GM12878 (cell line): Measurements from ENCODE around the gene MAMDC2. TPM values are rescaled to one million over a fixed set of nuclear protein-coding genes. Genes with fewer than 3 reads are reported as not detected.

ENCODE experiments used
- ATAC-seq: fragments of 200-7000 bp; cut with Tn5 transposase; 3 replicates; pipeline ENCODE4 v1.9.1; 2020; ENCODE audit warnings: mild to moderate bottlenecking, moderate library complexity
- BruUV-seq: library from RNA; stranded (reverse); fragments of 400-500 nt; replicated peaks from 2 replicates; lab custom pipeline; 2021; lab: Mats Ljungman, UMichigan
- CTCF ChIA-PET: fragments of 300-600 bp; sonication (Branson Sonifier 250); formaldehyde crosslinking; extraction: SDS; loops from one replicate; lab custom pipeline; 2021; ENCODE audit warnings: inconsistent platforms; lab: Yijun Ruan, JAX
- POLR2A ChIA-PET: fragments of 350-600 bp; formaldehyde crosslinking; extraction: SDS; loops from one replicate; lab custom pipeline; 2021; ENCODE audit warnings: inconsistent platforms; lab: Charles Lee
- RAD21 ChIA-PET: fragments of 300-600 bp; sonication (Branson Sonifier 250); formaldehyde crosslinking; loops from one replicate; lab custom pipeline; 2023; ENCODE audit warnings: antibody characterized with exemption; ENCODE audit not compliant: unreplicated experiment; lab: Charles Lee
- SMC1A ChIA-PET: fragments of 300-600 bp; sonication (Branson Sonifier 250); formaldehyde crosslinking; loops from one replicate; lab custom pipeline; 2023; ENCODE audit not compliant: unreplicated experiment, uncharacterized antibody; lab: Charles Lee
- DNase-seq: peaks from one replicate; pipeline ENCODE4 v3.0.0-alpha.2; 2011; ENCODE audit warnings: low read depth, low spot score
- FAIRE-seq: peaks from 3 replicates; lab custom pipeline; 2011; peaks lifted over from hg19 to GRCh38; lab: Jason Lieb, UNC
- H2AFZ ChIP-seq: 2 replicates; pipeline ENCODE4 v1.6.0; 2011; ENCODE audit warnings: low read depth, low read length, control low read depth; ENCODE audit not compliant: control insufficient read depth
- H3K27ac ChIP-seq: 2 replicates; pipeline ENCODE4 v1.5.1; 2011; ENCODE audit warnings: control low read depth; ENCODE audit not compliant: control insufficient read depth, insufficient read depth
- H3K27me3 ChIP-seq, 2 experiments: replicated peaks in 1 of 2; 2 replicates each; pipeline versions ENCODE4 v1.6.0 to v1.6.1; 2011; ENCODE audit warnings: low read length in 1 of 2; ENCODE audit not compliant: control insufficient read depth in 2 of 2, insufficient read depth in 2 of 2
- H3K36me3 ChIP-seq, 2 experiments: 2 replicates each; pipeline ENCODE4 v1.5.1; 2011; ENCODE audit warnings: low read length in 1 of 2; ENCODE audit not compliant: control insufficient read depth in 2 of 2, insufficient read depth in 2 of 2
- H3K4me1 ChIP-seq: 2 replicates; pipeline ENCODE4 v1.6.1; 2011; ENCODE audit warnings: mild to moderate bottlenecking, low read length, moderate library complexity, mixed read lengths; ENCODE audit not compliant: control insufficient read depth, insufficient read depth
- H3K4me2 ChIP-seq: 2 replicates; pipeline ENCODE4 v1.6.0; 2011; ENCODE audit warnings: control low read depth; ENCODE audit not compliant: control insufficient read depth, insufficient read depth
- H3K4me3 ChIP-seq: fragments of 200-600 bp; sonication (generic); 2 replicates; pipeline ENCODE4 v1.5.1; 2016
- H3K79me2 ChIP-seq: 2 replicates; pipeline ENCODE4 v1.6.0; 2011; ENCODE audit warnings: low read length; ENCODE audit not compliant: control insufficient read depth, insufficient read depth
- H3K9ac ChIP-seq: 2 replicates; pipeline ENCODE4 v1.8.0; 2011; ENCODE audit warnings: low read length, control low read depth, mixed read lengths; ENCODE audit not compliant: control insufficient read depth, insufficient read depth
- H3K9me3 ChIP-seq: replicated peaks from 3 replicates; pipeline ENCODE4 v1.5.1; 2011; ENCODE audit warnings: mild to moderate bottlenecking, low read length; ENCODE audit not compliant: control insufficient read depth, insufficient read depth
- H4K20me1 ChIP-seq: 2 replicates; pipeline ENCODE4 v1.6.0; 2011; ENCODE audit not compliant: control insufficient read depth, insufficient read depth
- ASH2L ChIP-seq: fragments of 300-600, 200-600 bp; sonication (generic); IDR thresholded peaks from 2 replicates; pipeline ENCODE4 v1.6.1; 2017; ENCODE audit warnings: low read depth, mild to moderate bottlenecking, borderline replicate concordance
- BACH1 ChIP-seq: fragments of 450-650 bp; IDR thresholded peaks from 2 replicates; pipeline ENCODE4 v1.6.1; 2017; ENCODE audit warnings: mild to moderate bottlenecking, borderline replicate concordance
- CHD4 ChIP-seq: fragments of 200-600 bp; sonication (generic); IDR thresholded peaks from 2 replicates; pipeline ENCODE4 v1.6.1; 2016; ENCODE audit warnings: mild to moderate bottlenecking
- DPF2 ChIP-seq: fragments of 450-650 bp; IDR thresholded peaks from 2 replicates; pipeline ENCODE4 v1.6.1; 2017; ENCODE audit warnings: mild to moderate bottlenecking
- EP300 ChIP-seq, 2 experiments: fragments of 150-350 bp in 1 of 2; IDR thresholded peaks; 2 replicates each; pipeline ENCODE4 v1.6.1; 2011 to 2012; ENCODE audit warnings: low read depth in 2 of 2, low read length in 2 of 2, borderline replicate concordance in 1 of 2, improper control_type of control experiment in 1 of 2, inconsistent platforms in 1 of 2; ENCODE audit not compliant: control insufficient read depth in 1 of 2
- ESRRA ChIP-seq: IDR thresholded peaks from 2 replicates; pipeline ENCODE4 v1.6.1; 2012; ENCODE audit warnings: mild to moderate bottlenecking, low read length, improper control_type of control experiment
- IKZF1 ChIP-seq: fragments of 450-650 bp; conservative IDR thresholded peaks from 2 replicates; pipeline ENCODE4 v1.6.1; 2017; ENCODE audit warnings: antibody characterized with exemption, mild to moderate bottlenecking
- JUND ChIP-seq: IDR thresholded peaks from 2 replicates; pipeline ENCODE4 v1.6.1; 2012; ENCODE audit warnings: low read depth, mild to moderate bottlenecking, low read length, improper control_type of control experiment, moderate library complexity
- NBN ChIP-seq: fragments of 450-650 bp; IDR thresholded peaks from 2 replicates; pipeline ENCODE4 v1.6.1; 2016
- NR2C1 ChIP-seq: fragments of 450-650 bp; IDR thresholded peaks from 2 replicates; pipeline ENCODE4 v1.6.1; 2017; ENCODE audit warnings: antibody characterized with exemption, mild to moderate bottlenecking, moderate library complexity
- SREBF2 ChIP-seq: IDR thresholded peaks from 2 replicates; pipeline ENCODE4 v1.6.1; 2012; ENCODE audit warnings: mild to moderate bottlenecking, low read length
- SRF ChIP-seq, 2 experiments: IDR thresholded peaks; 2 replicates each; pipeline ENCODE4 v1.6.1; 2011; ENCODE audit warnings: low read depth in 2 of 2, low read length in 2 of 2, mild to moderate bottlenecking in 1 of 2, moderate library complexity in 1 of 2
- STAT1 ChIP-seq: fragments of 450-650 bp; conservative IDR thresholded peaks from 2 replicates; pipeline ENCODE4 v1.6.1; 2014; ENCODE audit warnings: antibody characterized with exemption, mild to moderate bottlenecking
- WGBS: methylation state at CpG from one replicate; pipeline ENCODE4 v1.1.6; 2016; ENCODE audit warnings: low lambda C conversion rate; ENCODE audit not compliant: insufficient replicate concordance, insufficient coverage; ENCODE audit errors: missing lambda C conversion rate; 5-methylcytosine and 5-hydroxymethylcytosine counted together
- in situ Hi-C: fragments of 300-500 bp; cut with MboI; formaldehyde crosslinking; loops from 9 replicates; pipeline ENCODE4 v1.14.3; 2018; ENCODE audit warnings: mixed read lengths
- intact Hi-C: fragments of 100-400 bp; cut with micrococcal nuclease; formaldehyde crosslinking; loops from one replicate; pipeline ENCODE4 v1.14.2; 2022; ENCODE audit not compliant: unreplicated experiment
- polyA plus RNA-seq, 11 experiments: library from polyadenylated mRNA; depleted of rRNA in 4 of 11; unstranded in 6 of 11; stranded (reverse) in 5 of 11; fragments of >200 nt; fragmentation: Nextera tagmentation in 4 of 11; fragmentation: Illumina TruSeq in 1 of 11; extraction: Ambion mirVana in 4 of 11; extraction: Trizol in 1 of 11; gene quantifications; 1 replicate in 1 of 11; 2 replicates in 10 of 11; pipeline versions ENCODE4 v1.2.1 to v1.2.3, GENCODE V29; 2011 to 2016; ENCODE audit warnings: inconsistent platforms in 2 of 11, missing spikeins in 2 of 11, low read depth in 1 of 11
- total RNA-seq, 4 experiments: library from RNA; depleted of rRNA in 3 of 4; stranded (reverse); fragments of >200 nt in 3 of 4; fragmentation: Illumina TruSeq in 1 of 4; extraction: Trizol in 1 of 4; gene quantifications; 2 replicates each; pipeline versions ENCODE4 v1.2.1 to v1.2.3, GENCODE V29; 2013 to 2021
- TF ChIP-seq, protein P1 (sequence below): fragments of 450-650 bp; IDR thresholded peaks from 2 replicates; pipeline ENCODE4 v1.6.1; 2016; ENCODE audit warnings: mild to moderate bottlenecking, moderate library complexity, borderline replicate concordance

The MAMDC2 gene
- total and polyA plus RNA-seq, 10 of the 15 experiments (the other 5 are each of a cell fraction or from before 2014, with no cell fraction given): 0.01 to 0.09 TPM; not detected in 8

DNA sequence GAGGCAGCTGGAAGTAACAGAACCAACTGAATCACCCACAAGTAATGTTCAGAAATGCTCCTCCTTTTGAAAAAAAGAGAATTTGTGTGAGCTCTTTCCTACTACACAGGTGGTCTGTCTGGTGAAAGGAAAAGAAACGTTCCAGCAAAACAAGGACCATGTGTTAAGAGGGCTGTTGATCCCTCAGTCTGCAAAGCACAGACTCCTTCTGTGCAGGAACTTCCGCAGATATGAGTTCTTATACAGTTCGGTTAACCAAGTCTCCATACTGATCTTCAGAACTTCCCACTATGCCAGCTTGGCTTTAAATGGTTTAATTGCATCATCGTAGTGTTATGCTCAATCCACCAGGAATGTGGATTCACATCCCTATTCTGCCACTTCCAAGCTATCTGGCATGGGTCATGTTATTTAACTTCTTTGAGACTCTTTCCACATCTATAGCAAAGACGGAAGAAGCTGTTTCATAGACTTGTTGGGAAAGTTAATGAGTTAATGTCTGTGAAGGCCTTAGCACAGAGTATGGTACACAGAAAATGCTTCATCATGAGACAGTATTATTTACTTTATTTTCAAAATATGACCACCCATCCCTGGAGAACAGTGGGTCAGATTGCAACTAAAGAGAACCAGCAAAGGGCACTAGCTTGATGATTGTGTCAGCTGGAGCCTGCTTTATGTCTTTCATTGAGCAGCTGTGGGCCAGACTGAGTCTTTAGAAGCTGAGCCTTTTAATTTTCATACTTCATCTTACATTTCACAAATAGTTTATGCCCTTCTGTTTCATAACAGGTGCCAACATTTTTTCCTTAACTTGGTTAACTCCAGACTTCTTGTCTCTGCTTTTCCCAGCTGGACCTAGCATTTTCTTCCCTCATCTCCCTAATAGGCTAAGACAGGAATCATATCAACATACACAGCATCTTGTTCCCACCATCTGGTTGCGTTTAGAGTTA lies 89.9 kb downstream of the MAMDC2 start:
- in situ Hi-C loops (no loop called here), intact Hi-C loops (no loop called here)
- Histone ChIP-seq H4K20me1 (no peaks in the 10 kb centered on the region), H3K79me2 (no peaks in the 10 kb centered on the region), H3K27ac (no peak overlapping the region), H3K4me3 (no peak overlapping the region), H3K4me1 (no peaks in the 10 kb centered on the region), H3K4me2 (no peak overlapping the region), H3K9ac (no peak overlapping the region), H3K36me3 (no peaks in the 10 kb centered on the region), H2AFZ (no peak overlapping the region), H3K27me3 (no peaks in the 10 kb centered on the region), H3K9me3 (no peaks in the 10 kb centered on the region)
- ChIA-PET SMC1A (no interaction called here), RAD21 (no interaction called here), CTCF (interaction anchor here (0.7 to 1.7 kb wide), 4 partner anchors 20 to 469 kb away, joined by 3 to 5 read pairs (median 4); no protein-coding TSS in a partner anchor), POLR2A (no interaction called here)
- no peak for ATAC-seq
- no TSS peak for BruUV-seq
- TF ChIP-seq SRF (IDR thresholded peaks at IDR 0.05; ENCODE audit: low read depth in 2 of 2, low read length in 2 of 2): no peak
- no peak for TF ChIP-seq STAT1
- no peak for TF ChIP-seq EP300 (IDR thresholded peaks at IDR 0.05; ENCODE audit: borderline replicate concordance in 1 of 2, control insufficient read depth in 1 of 2, low read depth in 2 of 2, low read length in 2 of 2)
- no peak for TF ChIP-seq JUND
- no peak for TF ChIP-seq NBN
- TF ChIP-seq ASH2L: no peak
- 39% methylated on average over 6 of the region's 6 CpGs for WGBS
- no peak for FAIRE-seq
- DNase-seq: no peak

GRCh38 chr9:70134360-70134759 lies 90.7 kb downstream of the MAMDC2 start:
- intact Hi-C loops (no loop called here), in situ Hi-C loops (no loop called here)
- ChIA-PET SMC1A (no interaction called here), RAD21 (no interaction called here), CTCF (interaction anchor here (0.7 to 1.7 kb wide), 2 partner anchors 21 to 94 kb away, joined by 3 to 5 read pairs; no protein-coding TSS in a partner anchor), POLR2A (no interaction called here)
- no peak for DNase-seq
- no peak for FAIRE-seq
- no peak overlapping the region for H3K4me2 ChIP-seq
- H4K20me1 ChIP-seq: no peaks in the 10 kb centered on the region
- H3K9me3 ChIP-seq: no peaks in the 10 kb centered on the region
- no peaks in the 10 kb centered on the region for H3K27me3 ChIP-seq
- BruUV-seq: no TSS peak
- ATAC-seq: no peak
- no peak overlapping the region for H3K4me3 ChIP-seq
- H3K9ac ChIP-seq: no peak overlapping the region
- no peaks in the 10 kb centered on the region for H3K36me3 ChIP-seq
- H3K79me2 ChIP-seq: no peaks in the 10 kb centered on the region
- H3K4me1 ChIP-seq: no peaks in the 10 kb centered on the region
- 0% methylated on average over 1 of the region's 1 CpG for WGBS
- no peak overlapping the region for H2AFZ ChIP-seq
- no peak overlapping the region for H3K27ac ChIP-seq
- TF ChIP-seq BACH1 (no peak), IKZF1 (no peak), NR2C1 (no peak), ESRRA (no peak), DPF2 (no peak), SREBF2 (no peak), CHD4 (no peak)
- TF ChIP-seq, protein P1, sequence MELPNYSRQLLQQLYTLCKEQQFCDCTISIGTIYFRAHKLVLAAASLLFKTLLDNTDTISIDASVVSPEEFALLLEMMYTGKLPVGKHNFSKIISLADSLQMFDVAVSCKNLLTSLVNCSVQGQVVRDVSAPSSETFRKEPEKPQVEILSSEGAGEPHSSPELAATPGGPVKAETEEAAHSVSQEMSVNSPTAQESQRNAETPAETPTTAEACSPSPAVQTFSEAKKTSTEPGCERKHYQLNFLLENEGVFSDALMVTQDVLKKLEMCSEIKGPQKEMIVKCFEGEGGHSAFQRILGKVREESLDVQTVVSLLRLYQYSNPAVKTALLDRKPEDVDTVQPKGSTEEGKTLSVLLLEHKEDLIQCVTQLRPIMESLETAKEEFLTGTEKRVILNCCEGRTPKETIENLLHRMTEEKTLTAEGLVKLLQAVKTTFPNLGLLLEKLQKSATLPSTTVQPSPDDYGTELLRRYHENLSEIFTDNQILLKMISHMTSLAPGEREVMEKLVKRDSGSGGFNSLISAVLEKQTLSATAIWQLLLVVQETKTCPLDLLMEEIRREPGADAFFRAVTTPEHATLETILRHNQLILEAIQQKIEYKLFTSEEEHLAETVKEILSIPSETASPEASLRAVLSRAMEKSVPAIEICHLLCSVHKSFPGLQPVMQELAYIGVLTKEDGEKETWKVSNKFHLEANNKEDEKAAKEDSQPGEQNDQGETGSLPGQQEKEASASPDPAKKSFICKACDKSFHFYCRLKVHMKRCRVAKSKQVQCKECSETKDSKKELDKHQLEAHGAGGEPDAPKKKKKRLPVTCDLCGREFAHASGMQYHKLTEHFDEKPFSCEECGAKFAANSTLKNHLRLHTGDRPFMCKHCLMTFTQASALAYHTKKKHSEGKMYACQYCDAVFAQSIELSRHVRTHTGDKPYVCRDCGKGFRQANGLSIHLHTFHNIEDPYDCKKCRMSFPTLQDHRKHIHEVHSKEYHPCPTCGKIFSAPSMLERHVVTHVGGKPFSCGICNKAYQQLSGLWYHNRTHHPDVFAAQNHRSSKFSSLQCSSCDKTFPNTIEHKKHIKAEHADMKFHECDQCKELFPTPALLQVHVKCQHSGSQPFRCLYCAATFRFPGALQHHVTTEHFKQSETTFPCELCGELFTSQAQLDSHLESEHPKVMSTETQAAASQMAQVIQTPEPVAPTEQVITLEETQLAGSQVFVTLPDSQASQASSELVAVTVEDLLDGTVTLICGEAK: no peak
